SK-N-SH treated with all-trans-retinoic acid at 6 μM for 48 hours (cell line): Measurements from ENCODE around the gene SKI.

Experiments
- ATAC-seq: fragments of 200-7000 bp; cut with Tn5 transposase; 3 replicates; pipeline ENCODE4 v1.9.1; 2020; ENCODE audit warnings: mild to moderate bottlenecking, moderate library complexity
- ARNTL ChIP-seq: fragments of 450-650 bp; formaldehyde crosslinking; IDR thresholded peaks from 2 replicates; pipeline ENCODE4 v1.5.0; 2020; ENCODE audit warnings: low read depth, mild to moderate bottlenecking, moderate library complexity, borderline replicate concordance
- CSDC2 ChIP-seq: fragments of 250-450 bp; sonication (Bioruptor Pico); IDR thresholded peaks from 2 replicates; pipeline ENCODE4 v1.5.0; 2020; ENCODE audit warnings: mild to moderate bottlenecking, moderate library complexity
- GLIS3 ChIP-seq: fragments of 250-450 bp; sonication (Bioruptor Pico); IDR thresholded peaks from 2 replicates; pipeline ENCODE4 v1.5.0; 2020; ENCODE audit warnings: mild to moderate bottlenecking, moderate library complexity
- ISL1 ChIP-seq: fragments of 250-450 bp; sonication (Bioruptor Pico); IDR thresholded peaks from 2 replicates; pipeline ENCODE4 v2.1.2; 2022; ENCODE audit warnings: mild to moderate bottlenecking, moderate library complexity
- PPARA ChIP-seq: fragments of 250-450 bp; sonication (Bioruptor Pico); IDR thresholded peaks from 2 replicates; pipeline ENCODE4 v1.5.0; 2020; ENCODE audit warnings: mild to moderate bottlenecking, borderline replicate concordance
- RARB ChIP-seq: fragments of 250-450 bp; sonication (Bioruptor Pico); IDR thresholded peaks from 2 replicates; pipeline ENCODE4 v1.8.0; 2021; ENCODE audit warnings: mild to moderate bottlenecking, moderate library complexity
- SNAI2 ChIP-seq: fragments of 250-450 bp; sonication (Bioruptor Pico); IDR thresholded peaks from 2 replicates; pipeline ENCODE4 v1.5.0; 2020; ENCODE audit warnings: mild to moderate bottlenecking, moderate library complexity
- TCF4 ChIP-seq: fragments of 250-450 bp; sonication (Bioruptor Pico); IDR thresholded peaks from 2 replicates; pipeline ENCODE4 v1.8.0; 2021; ENCODE audit warnings: mild to moderate bottlenecking, moderate library complexity, borderline replicate concordance
- TOX ChIP-seq: fragments of 250-450 bp; sonication (Bioruptor Pico); IDR thresholded peaks from 2 replicates; pipeline ENCODE4 v1.8.0; 2021; ENCODE audit warnings: mild to moderate bottlenecking, moderate library complexity, borderline replicate concordance
- ZC3H10 ChIP-seq: fragments of 250-450 bp; sonication (Bioruptor Pico); IDR thresholded peaks from 2 replicates; pipeline ENCODE4 v1.5.1; 2021; ENCODE audit warnings: mild to moderate bottlenecking, moderate library complexity
- ZFP3 ChIP-seq: fragments of 250-450 bp; sonication (Bioruptor Pico); IDR thresholded peaks from 2 replicates; pipeline ENCODE4 v1.5.0; 2020; ENCODE audit warnings: mild to moderate bottlenecking, moderate library complexity
- ZFP30 ChIP-seq: fragments of 450-650 bp; formaldehyde crosslinking; IDR thresholded peaks from 2 replicates; pipeline ENCODE4 v1.5.0; 2022; ENCODE audit warnings: mild to moderate bottlenecking, moderate library complexity
- ZNF565 ChIP-seq: fragments of 450-650 bp; formaldehyde crosslinking; conservative IDR thresholded peaks from 2 replicates; pipeline ENCODE4 v1.5.0; 2020; ENCODE audit warnings: low read depth, mild to moderate bottlenecking, moderate library complexity
- ZNF70 ChIP-seq: fragments of 450-650 bp; formaldehyde crosslinking; IDR thresholded peaks from 2 replicates; pipeline ENCODE4 v1.5.0; 2020; ENCODE audit warnings: mild to moderate bottlenecking, moderate library complexity
- ZNF8 ChIP-seq: fragments of 450-650 bp; formaldehyde crosslinking; IDR thresholded peaks from 2 replicates; pipeline ENCODE4 v1.5.0; 2020; ENCODE audit warnings: mild to moderate bottlenecking, moderate library complexity
- TF ChIP-seq, protein P1 (sequence below): fragments of 250-450 bp; sonication (Bioruptor Pico); IDR thresholded peaks from 2 replicates; pipeline ENCODE4 v1.8.0; 2020; ENCODE audit warnings: mild to moderate bottlenecking, moderate library complexity, borderline replicate concordance
- TF ChIP-seq, protein P2 (sequence below): fragments of 250-450 bp; sonication (Bioruptor Pico); IDR thresholded peaks from 2 replicates; pipeline ENCODE4 v1.5.1; 2021; ENCODE audit warnings: mild to moderate bottlenecking, moderate library complexity
- TF ChIP-seq, protein P3 (sequence below): fragments of 250-450 bp; sonication (Bioruptor Pico); IDR thresholded peaks from 2 replicates; pipeline ENCODE4 v1.8.0; 2021; ENCODE audit warnings: low read depth, mild to moderate bottlenecking, moderate library complexity, borderline replicate concordance
- TF ChIP-seq, protein P4 (sequence below): fragments of 250-450 bp; sonication (Bioruptor Pico); IDR thresholded peaks from 2 replicates; pipeline ENCODE4 v1.5.0; 2020; ENCODE audit warnings: mild to moderate bottlenecking, moderate library complexity
- TF ChIP-seq, protein P5 (sequence below): fragments of 250-450 bp; sonication (Bioruptor Pico); IDR thresholded peaks from 2 replicates; pipeline ENCODE4 v1.5.1; 2020; ENCODE audit warnings: low read depth, mild to moderate bottlenecking, moderate library complexity

SKI gene

DNA sequence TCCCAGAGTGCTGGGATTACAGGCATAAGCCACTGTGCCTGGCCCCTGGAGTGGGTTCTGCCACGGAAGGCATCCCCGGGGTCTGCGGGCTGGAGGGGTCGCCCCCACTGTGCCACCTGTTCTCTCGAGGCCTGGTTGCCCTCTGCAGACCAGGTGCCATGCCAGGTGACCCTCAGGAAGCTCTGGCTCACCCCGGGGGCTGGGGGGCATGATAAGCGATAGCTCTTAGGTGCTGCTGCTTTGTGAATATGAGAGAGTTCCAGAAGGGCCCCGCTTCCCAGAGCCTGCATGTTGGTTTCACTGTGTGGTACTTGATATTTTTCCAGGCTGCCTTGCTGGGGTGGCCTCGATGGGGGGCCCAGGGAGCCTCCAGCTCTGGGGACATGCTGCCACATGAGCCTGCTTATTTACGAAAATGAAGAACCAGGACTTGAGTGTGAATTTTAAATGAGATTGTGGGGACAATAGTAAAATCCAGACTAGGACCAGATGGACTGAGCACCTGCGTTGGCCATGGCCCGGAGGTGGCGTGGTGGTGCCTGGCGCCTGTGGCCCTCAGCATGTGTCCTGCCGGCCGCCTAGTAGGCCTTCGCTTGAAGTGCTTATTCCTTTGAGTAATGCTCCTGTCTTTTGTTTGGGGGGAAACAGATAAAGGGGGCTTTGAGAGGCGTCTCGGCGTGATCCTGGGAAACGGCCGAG is 7.3 kb downstream of the SKI start:
- no peak for ATAC-seq
- TF ChIP-seq ISL1 (CRISPR knock-in tag) (no peak), SNAI2 (CRISPR knock-in tag) (no peak), ZNF8 (CRISPR knock-in tag) (no peak), ZNF565 (CRISPR knock-in tag) (no peak), CSDC2 (no peak), RARB (no peak), ZNF70 (CRISPR knock-in tag) (no peak), ZFP30 (CRISPR knock-in tag) (no peak), TCF4 (CRISPR knock-in tag) (no peak), PPARA (CRISPR knock-in tag) (no peak), TOX (CRISPR knock-in tag) (no peak), ARNTL (CRISPR knock-in tag) (no peak), GLIS3 (CRISPR knock-in tag) (no peak)
- TF ChIP-seq, protein P1, sequence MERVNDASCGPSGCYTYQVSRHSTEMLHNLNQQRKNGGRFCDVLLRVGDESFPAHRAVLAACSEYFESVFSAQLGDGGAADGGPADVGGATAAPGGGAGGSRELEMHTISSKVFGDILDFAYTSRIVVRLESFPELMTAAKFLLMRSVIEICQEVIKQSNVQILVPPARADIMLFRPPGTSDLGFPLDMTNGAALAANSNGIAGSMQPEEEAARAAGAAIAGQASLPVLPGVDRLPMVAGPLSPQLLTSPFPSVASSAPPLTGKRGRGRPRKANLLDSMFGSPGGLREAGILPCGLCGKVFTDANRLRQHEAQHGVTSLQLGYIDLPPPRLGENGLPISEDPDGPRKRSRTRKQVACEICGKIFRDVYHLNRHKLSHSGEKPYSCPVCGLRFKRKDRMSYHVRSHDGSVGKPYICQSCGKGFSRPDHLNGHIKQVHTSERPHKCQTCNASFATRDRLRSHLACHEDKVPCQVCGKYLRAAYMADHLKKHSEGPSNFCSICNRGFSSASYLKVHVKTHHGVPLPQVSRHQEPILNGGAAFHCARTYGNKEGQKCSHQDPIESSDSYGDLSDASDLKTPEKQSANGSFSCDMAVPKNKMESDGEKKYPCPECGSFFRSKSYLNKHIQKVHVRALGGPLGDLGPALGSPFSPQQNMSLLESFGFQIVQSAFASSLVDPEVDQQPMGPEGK: no peak
- TF ChIP-seq, protein P2, sequence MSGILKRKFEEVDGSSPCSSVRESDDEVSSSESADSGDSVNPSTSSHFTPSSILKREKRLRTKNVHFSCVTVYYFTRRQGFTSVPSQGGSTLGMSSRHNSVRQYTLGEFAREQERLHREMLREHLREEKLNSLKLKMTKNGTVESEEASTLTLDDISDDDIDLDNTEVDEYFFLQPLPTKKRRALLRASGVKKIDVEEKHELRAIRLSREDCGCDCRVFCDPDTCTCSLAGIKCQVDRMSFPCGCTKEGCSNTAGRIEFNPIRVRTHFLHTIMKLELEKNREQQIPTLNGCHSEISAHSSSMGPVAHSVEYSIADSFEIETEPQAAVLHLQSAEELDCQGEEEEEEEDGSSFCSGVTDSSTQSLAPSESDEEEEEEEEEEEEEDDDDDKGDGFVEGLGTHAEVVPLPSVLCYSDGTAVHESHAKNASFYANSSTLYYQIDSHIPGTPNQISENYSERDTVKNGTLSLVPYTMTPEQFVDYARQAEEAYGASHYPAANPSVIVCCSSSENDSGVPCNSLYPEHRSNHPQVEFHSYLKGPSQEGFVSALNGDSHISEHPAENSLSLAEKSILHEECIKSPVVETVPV (CRISPR knock-in tag): no peak
- TF ChIP-seq, protein P3, sequence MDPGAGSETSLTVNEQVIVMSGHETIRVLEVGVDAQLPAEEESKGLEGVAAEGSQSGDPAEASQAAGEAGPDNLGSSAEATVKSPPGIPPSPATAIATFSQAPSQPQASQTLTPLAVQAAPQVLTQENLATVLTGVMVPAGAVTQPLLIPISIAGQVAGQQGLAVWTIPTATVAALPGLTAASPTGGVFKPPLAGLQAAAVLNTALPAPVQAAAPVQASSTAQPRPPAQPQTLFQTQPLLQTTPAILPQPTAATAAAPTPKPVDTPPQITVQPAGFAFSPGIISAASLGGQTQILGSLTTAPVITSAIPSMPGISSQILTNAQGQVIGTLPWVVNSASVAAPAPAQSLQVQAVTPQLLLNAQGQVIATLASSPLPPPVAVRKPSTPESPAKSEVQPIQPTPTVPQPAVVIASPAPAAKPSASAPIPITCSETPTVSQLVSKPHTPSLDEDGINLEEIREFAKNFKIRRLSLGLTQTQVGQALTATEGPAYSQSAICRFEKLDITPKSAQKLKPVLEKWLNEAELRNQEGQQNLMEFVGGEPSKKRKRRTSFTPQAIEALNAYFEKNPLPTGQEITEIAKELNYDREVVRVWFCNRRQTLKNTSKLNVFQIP (CRISPR knock-in tag): no peak
- TF ChIP-seq, protein P4, sequence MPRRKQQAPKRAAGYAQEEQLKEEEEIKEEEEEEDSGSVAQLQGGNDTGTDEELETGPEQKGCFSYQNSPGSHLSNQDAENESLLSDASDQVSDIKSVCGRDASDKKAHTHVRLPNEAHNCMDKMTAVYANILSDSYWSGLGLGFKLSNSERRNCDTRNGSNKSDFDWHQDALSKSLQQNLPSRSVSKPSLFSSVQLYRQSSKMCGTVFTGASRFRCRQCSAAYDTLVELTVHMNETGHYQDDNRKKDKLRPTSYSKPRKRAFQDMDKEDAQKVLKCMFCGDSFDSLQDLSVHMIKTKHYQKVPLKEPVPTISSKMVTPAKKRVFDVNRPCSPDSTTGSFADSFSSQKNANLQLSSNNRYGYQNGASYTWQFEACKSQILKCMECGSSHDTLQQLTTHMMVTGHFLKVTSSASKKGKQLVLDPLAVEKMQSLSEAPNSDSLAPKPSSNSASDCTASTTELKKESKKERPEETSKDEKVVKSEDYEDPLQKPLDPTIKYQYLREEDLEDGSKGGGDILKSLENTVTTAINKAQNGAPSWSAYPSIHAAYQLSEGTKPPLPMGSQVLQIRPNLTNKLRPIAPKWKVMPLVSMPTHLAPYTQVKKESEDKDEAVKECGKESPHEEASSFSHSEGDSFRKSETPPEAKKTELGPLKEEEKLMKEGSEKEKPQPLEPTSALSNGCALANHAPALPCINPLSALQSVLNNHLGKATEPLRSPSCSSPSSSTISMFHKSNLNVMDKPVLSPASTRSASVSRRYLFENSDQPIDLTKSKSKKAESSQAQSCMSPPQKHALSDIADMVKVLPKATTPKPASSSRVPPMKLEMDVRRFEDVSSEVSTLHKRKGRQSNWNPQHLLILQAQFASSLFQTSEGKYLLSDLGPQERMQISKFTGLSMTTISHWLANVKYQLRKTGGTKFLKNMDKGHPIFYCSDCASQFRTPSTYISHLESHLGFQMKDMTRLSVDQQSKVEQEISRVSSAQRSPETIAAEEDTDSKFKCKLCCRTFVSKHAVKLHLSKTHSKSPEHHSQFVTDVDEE (CRISPR knock-in tag): no peak
- TF ChIP-seq, protein P5, sequence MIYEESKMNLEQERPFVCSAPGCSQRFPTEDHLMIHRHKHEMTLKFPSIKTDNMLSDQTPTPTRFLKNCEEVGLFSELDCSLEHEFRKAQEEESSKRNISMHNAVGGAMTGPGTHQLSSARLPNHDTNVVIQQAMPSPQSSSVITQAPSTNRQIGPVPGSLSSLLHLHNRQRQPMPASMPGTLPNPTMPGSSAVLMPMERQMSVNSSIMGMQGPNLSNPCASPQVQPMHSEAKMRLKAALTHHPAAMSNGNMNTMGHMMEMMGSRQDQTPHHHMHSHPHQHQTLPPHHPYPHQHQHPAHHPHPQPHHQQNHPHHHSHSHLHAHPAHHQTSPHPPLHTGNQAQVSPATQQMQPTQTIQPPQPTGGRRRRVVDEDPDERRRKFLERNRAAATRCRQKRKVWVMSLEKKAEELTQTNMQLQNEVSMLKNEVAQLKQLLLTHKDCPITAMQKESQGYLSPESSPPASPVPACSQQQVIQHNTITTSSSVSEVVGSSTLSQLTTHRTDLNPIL (CRISPR knock-in tag): no peak

DNA sequence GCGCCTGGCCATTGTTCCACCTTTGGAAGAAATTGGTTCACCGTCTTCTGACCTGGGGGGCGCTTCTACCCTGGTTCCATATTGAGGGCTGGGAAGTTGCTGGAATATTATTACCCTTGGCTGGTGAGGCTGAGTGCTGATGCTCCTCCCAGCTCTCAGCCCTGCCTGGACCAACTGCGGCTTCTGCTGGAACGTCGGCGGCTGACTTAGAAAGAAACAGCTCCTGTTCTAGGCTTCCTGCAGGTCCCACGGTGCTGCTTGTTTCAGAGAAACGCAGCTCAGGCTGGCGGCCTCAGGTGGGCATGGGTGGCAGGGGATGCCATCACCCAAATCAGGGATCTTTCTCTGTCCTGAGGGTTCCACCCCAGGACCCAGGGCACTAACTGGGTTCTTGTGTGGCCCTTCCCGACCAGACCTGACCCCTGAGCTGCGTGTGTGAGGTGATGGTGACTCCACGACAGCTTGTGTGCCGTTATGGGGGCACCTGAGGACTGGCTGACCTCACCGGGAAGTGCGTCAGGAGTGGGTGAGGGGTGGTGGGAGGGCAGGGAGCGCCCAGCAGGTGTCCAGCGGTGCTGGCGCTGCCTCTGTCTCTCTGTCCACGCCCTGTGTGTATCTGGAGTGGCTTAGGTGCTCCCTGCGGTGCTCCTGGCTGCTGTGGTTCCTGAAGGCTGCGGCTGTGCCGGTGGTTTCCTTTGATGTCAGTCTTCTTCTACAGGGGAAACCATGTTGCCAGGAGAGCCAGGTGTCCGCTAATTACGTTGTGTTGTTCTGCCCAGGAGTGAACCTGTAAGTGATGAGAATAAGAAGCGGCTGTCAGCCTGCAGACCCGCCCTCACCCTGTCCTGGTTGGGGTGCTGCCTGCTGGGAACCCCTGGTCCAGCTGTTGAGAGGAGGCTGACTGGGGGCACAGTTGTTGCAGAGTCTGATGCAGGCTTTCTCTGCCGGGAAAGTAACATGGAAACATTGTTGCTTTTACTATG is 8.9 kb downstream of the SKI start:
- ATAC-seq: no peak
- TF ChIP-seq ZFP30 (CRISPR knock-in tag): no peak
- TF ChIP-seq ZNF8 (CRISPR knock-in tag): no peak
- TF ChIP-seq, protein P5 (CRISPR knock-in tag): no peak
- TF ChIP-seq CSDC2: no peak
- no peak for TF ChIP-seq ZNF70 (CRISPR knock-in tag)
- TF ChIP-seq, protein P2 (CRISPR knock-in tag): no peak
- TF ChIP-seq TCF4 (CRISPR knock-in tag): no peak
- TF ChIP-seq TOX (CRISPR knock-in tag): no peak
- no peak for TF ChIP-seq ARNTL (CRISPR knock-in tag)
- TF ChIP-seq ZFP3 (CRISPR knock-in tag): no peak
- no peak for TF ChIP-seq ISL1 (CRISPR knock-in tag)
- TF ChIP-seq SNAI2 (CRISPR knock-in tag): no peak
- no peak for TF ChIP-seq ZC3H10
- no peak for TF ChIP-seq GLIS3 (CRISPR knock-in tag)
- TF ChIP-seq, protein P4 (CRISPR knock-in tag): no peak
- TF ChIP-seq RARB: no peak
